ENCODE data around the gene ERBB2. TPM values are rescaled to one million over a fixed set of nuclear protein-coding genes. Genes with fewer than 3 reads are reported as not detected.

Gene ERBB2
- total and polyA plus RNA-seq, 9 of the 15 experiments (the other 6 are each of a cell fraction or from before 2014, with no cell fraction given) = 0.74 to 5.6 (median 3.3) TPM

GRCh38 chr17:39655105-39655504 lies 44.8 kb upstream of the ERBB2 start:
- Histone ChIP-seq H4K20me1 (replicated peaks; ENCODE audit: control insufficient read depth, insufficient read depth, low read length) (no peaks in the 10 kb centered on the region), H3K36me3 (ENCODE audit: control insufficient read depth, insufficient read depth, low read length) (peaks cover 58% of the 10 kb centered on the region), H3K9me3 (replicated peaks; ENCODE audit: control insufficient read depth, insufficient read depth, low read depth, low read length) (no peaks in the 10 kb centered on the region), H3K4me3 (no peak overlapping the region), H2AFZ (ENCODE audit: low read depth, low read length) (no peak overlapping the region), H3K27me3 (ENCODE audit: control insufficient read depth in 2 of 2, insufficient read depth in 2 of 2, low read length in 2 of 2) (no peaks in the 10 kb centered on the region), H3K27ac (ENCODE audit: extremely low read depth, low read depth, low read length) (no peak overlapping the region), H3K9me1 (ENCODE audit: control insufficient read depth, insufficient read depth, low read length) (no peaks in the 10 kb centered on the region), H3K4me2 (ENCODE audit: insufficient read depth, low read length) (no peak overlapping the region), H3K4me1 (replicated peaks in 1 of 2; ENCODE audit: control insufficient read depth in 2 of 2, insufficient read depth in 2 of 2, low read length in 2 of 2) (peaks cover 36 to 54% of the 10 kb centered on the region in 2 experiments), H3K79me2 (ENCODE audit: control insufficient read depth, insufficient read depth, low read length) (peaks cover 40% of the 10 kb centered on the region), H3K9ac (ENCODE audit: insufficient read depth in 1 of 2, low read depth in 2 of 2, low read length in 2 of 2) (no peak overlapping the region)
- WGBS (ENCODE audit: insufficient coverage, low coverage, missing lambda C conversion rate) = 62% methylated on average over 2 of the region's 2 CpGs
- FAIRE-seq (no peak), DNase-seq (ENCODE audit: extremely low read depth in 1 of 4, low spot score in 3 of 4) (no peak), ATAC-seq (no peak)
- peak; percentile 78 for TF ChIP-seq ZNF121 (CRISPR knock-in tag; conservative IDR thresholded peaks at IDR 0.05)
- TF ChIP-seq, protein P1, sequence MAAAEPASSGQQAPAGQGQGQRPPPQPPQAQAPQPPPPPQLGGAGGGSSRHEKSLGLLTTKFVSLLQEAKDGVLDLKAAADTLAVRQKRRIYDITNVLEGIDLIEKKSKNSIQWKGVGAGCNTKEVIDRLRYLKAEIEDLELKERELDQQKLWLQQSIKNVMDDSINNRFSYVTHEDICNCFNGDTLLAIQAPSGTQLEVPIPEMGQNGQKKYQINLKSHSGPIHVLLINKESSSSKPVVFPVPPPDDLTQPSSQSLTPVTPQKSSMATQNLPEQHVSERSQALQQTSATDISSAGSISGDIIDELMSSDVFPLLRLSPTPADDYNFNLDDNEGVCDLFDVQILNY (CRISPR knock-in tag; IDR thresholded peaks at IDR 0.05) = no peak
- POLR2A ChIA-PET = interaction anchor here (0.6 to 1.1 kb wide), 4 partner anchors 14 to 645 kb away, joined by 3 to 4 read pairs (median 3); no protein-coding TSS in a partner anchor
- CTCF ChIA-PET (ENCODE audit: low intra/inter-chr PET ratio) = interaction anchor here (0.6 to 3.3 kb wide), 2 partner anchors 33 to 520 kb away, joined by 3 to 38 read pairs; no protein-coding TSS in a partner anchor
- no TSS peak for BruUV-seq (replicated peaks)
- in situ Hi-C loops (cut with MboI) = no loop called here
- intact Hi-C loops (cut with micrococcal nuclease) = no loop called here

- Histone ChIP-seq H3K9me3 (replicated peaks; ENCODE audit: control insufficient read depth, insufficient read depth, low read depth, low read length) (no peaks in the 10 kb centered on the region), H4K20me1 (replicated peaks; ENCODE audit: control insufficient read depth, insufficient read depth, low read length) (no peaks in the 10 kb centered on the region), H3K27ac (ENCODE audit: extremely low read depth, low read depth, low read length) (no peak overlapping the region), H3K9me1 (ENCODE audit: control insufficient read depth, insufficient read depth, low read length) (no peaks in the 10 kb centered on the region), H3K79me2 (ENCODE audit: control insufficient read depth, insufficient read depth, low read length) (peaks cover 15% of the 10 kb centered on the region), H3K4me3 (no peak overlapping the region), H3K36me3 (ENCODE audit: control insufficient read depth, insufficient read depth, low read length) (peaks cover 88% of the 10 kb centered on the region), H3K4me2 (ENCODE audit: insufficient read depth, low read length) (no peak overlapping the region), H3K9ac (ENCODE audit: insufficient read depth in 1 of 2, low read depth in 2 of 2, low read length in 2 of 2) (peak overlapping the region in 1 of 2 experiments; percentile 64; a peak in 1 of 4 replicates), H3K27me3 (ENCODE audit: control insufficient read depth in 2 of 2, insufficient read depth in 2 of 2, low read length in 2 of 2) (no peaks in the 10 kb centered on the region), H3K4me1 (replicated peaks in 1 of 2; ENCODE audit: control insufficient read depth in 2 of 2, insufficient read depth in 2 of 2, low read length in 2 of 2) (peaks cover 8 to 50% of the 10 kb centered on the region in 2 experiments), H2AFZ (ENCODE audit: low read depth, low read length) (no peak overlapping the region)
- no peak for ATAC-seq
- no peak for DNase-seq (ENCODE audit: extremely low read depth in 1 of 4, low spot score in 3 of 4)
- in situ Hi-C loops (cut with MboI) = no loop called here
- WGBS (ENCODE audit: insufficient coverage, low coverage, missing lambda C conversion rate) = 85% methylated on average over 10 of the region's 11 CpGs
- ChIA-PET POLR2A (no interaction called here), CTCF (ENCODE audit: low intra/inter-chr PET ratio) (no interaction called here)
- intact Hi-C loops (cut with micrococcal nuclease) = no loop called here
- TF ChIP-seq NR0B1 (IDR thresholded peaks at IDR 0.05; ENCODE audit: partially characterized antibody) (no peak), NFE2 (IDR thresholded peaks at IDR 0.05; ENCODE audit: low read depth) (no peak), NR1H2 (CRISPR knock-in tag; IDR thresholded peaks at IDR 0.05) (no peak), HMG20B (CRISPR knock-in tag; IDR thresholded peaks at IDR 0.05) (no peak), MAFF (IDR thresholded peaks at IDR 0.05; ENCODE audit: low read length) (no peak)
- TF ChIP-seq, protein P2, sequence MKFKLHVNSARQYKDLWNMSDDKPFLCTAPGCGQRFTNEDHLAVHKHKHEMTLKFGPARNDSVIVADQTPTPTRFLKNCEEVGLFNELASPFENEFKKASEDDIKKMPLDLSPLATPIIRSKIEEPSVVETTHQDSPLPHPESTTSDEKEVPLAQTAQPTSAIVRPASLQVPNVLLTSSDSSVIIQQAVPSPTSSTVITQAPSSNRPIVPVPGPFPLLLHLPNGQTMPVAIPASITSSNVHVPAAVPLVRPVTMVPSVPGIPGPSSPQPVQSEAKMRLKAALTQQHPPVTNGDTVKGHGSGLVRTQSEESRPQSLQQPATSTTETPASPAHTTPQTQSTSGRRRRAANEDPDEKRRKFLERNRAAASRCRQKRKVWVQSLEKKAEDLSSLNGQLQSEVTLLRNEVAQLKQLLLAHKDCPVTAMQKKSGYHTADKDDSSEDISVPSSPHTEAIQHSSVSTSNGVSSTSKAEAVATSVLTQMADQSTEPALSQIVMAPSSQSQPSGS (CRISPR knock-in tag; IDR thresholded peaks at IDR 0.05) = no peak
- FAIRE-seq = no peak
- no TSS peak for BruUV-seq (replicated peaks)
These were observed 41.5 kb upstream of the ERBB2 start for GRCh38 chr17:39658346-39658745.
